Daoy (cell line): ENCODE data around the gene P4HA3. TPM values are rescaled to one million over a fixed set of nuclear protein-coding genes. Genes with fewer than 3 reads are reported as not detected.

Source experiments
- DNase-seq: peaks from one replicate; pipeline ENCODE4 v3.0.0-alpha.2; 2015; ENCODE audit warnings: low read depth
- total RNA-seq: library from RNA; depleted of rRNA; stranded (reverse); fragments of >200 nt; shearing (Covaris generic); gene quantifications from 2 replicates; pipeline ENCODE4 v1.2.3, GENCODE V29; 2014; rRNA removed

Gene P4HA3
- total RNA-seq, 1 experiment from 2014 or later = 1.5 TPM

DNA sequence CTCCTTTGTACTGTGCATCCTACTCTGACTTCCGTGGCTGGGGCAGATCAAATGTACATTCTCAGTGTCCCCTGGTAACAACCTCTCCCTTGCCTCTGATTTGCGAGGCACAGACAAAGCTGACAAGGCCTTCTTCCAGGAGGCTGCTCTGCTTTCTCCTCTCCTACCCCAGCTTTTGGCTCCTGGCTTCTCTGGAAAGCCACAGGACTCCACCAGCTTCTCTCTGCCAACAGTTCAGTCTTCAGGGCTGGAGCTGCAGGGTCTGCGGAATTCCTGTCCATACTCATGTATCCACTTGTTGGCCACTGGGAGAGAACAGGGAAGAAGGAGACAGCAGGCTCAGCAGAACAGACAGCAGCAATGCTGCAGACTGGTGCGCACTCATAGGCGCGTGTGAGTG is 44.4 kb downstream of the P4HA3 start:
- no peak for DNase-seq

DNA sequence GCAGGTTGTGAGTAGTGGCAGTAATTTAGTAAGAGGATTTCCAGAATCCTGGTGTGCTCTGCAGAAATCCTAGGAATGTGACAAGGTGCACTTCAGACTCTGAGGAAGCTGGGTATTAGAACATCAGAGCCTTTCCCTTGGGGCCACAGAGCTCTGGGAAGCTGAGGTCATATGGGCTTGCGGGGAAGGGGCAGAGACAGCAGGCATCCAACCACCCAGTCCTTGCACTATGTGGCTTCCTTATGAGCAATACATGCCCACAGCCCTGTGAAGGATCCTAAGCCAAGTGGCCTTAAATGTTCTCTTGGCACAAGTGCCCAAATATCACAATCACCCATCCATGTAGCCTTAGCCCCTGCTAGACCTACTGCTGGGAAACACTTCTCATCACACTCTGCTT is 46.2 kb downstream of the P4HA3 start:
- no peak for DNase-seq

DNA sequence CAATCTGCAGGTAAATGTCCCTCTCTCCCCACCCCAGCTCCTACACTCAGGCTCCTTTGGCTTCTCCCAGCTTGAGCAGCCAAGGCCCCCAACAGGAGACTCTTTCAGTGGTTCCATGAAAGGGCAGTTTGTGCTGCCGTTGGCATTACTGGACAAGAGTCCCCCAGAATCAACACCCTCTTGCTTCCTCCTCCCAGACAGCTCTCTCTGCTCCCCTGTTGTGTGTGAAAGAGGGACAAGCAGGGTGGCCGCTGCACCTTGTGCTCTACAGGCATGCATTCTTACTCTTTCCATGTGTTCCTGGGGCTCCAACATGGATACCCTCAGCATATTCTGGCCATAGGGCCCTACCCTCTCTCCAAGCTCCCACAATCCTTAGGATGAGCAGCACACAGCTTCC is 48.7 kb downstream of the P4HA3 start:
- DNase-seq = no peak

DNA sequence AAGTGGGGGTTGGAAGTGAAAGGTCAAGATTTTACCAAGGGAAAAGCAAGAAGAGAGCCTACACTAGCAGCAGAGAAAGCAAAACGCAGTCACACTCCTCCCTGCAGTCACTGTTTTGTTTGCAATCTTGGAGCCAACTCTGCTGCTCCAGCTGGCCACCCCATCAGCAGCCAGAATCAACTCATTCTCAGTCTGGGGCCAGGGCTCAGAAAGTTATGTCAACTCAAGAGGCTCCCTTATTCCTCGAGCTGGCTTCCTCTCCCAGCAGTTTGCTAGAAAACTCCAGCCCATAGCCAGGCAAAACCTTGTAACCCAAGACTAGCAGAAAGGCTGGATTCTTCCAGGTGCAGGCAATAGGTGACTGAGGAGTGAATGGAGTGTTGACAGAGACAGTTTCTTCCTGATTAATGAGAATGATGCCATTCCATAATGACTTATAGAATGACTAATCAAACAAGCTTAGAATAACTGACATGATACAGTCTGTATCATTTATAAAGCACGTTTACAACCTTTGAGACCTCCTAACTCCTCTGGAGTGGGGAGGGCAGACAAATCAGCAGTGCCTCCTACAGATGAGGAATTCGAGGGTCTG is 53.4 kb downstream of the P4HA3 start:
- peak; percentile 11 for DNase-seq

DNA sequence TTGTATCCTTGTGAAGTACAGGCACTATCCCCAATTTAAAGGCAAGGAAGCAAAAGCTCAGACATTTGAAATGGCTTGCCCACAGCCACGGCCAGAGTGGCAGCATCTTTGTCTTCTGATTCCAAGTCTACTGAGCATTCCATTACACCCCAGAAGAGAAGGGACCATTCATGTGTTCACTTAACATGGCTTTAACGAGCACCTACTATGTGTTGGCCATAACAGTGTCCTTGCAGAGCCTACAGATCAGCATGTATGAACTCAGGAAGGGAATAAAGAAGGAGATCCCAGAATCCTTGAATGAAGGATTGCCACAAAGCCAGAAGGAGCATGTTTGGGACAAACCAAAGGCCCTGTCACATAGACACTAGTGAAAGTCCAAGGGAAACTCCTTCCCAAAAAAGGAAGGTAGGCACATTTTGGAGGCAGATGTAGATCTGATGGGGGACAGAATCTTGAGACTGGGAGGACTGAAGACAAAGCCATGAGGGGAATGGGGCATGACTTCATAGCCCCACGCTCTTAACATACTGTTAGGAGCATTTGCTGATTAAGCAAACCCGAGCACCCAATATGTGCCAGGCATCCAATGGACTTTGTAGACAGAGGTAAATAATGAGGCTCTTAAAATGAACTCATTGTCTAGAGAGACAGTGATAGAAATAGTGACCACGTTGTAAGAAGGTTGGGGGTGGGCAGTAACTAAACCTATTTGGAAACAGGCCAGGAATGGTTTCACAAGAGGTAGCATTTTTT is 54.9 kb downstream of the P4HA3 start:
- no peak for DNase-seq

DNA sequence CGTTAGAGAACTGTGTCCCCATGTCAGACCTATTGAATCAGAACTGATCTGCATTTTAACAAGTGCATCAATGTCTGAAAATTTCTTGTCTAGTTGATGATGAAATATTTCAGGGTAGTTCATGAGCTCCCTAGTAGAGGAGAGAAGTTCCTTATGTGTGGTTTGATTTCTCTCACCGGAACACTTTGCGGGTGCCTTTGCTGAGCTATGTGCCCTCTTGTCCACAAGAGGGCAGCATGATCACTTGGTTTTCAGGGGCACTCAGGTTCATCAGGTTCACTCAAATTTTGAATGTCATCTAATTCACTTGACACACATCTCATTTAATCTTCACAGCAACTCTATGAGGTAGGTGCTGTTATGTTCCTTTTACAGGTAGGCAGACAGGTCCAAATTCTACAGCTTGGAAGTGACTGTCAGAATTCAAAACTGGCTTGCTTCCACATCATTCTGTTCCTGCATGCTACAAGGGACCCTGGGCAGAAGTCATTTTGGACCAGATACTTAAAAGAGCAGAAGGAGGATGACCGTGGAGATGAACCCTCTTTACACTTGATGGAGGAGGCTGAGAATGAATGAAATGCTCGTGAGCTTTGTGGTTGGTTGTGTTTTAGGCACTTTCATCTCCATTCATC is 55.6 kb downstream of the P4HA3 start:
- DNase-seq = peak; percentile 64

DNA sequence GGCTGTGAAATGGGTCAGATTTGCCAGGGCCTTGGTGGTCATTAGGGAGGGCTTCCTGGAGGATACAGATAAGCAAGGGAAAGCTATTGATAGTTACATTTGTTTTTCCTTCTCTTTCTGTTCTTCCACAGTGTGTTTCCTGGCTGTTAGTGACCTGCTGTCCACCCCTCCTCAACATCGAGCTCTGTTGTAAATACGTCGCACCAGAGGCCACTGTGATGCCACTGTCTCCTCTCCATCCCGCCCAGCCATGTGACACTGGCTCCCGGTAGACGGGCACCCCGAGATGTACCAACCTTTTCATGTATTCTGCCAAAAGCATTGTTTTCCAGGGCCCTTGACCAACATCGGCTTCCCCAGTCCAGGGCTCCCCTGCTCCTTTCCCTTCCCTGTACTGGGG is 58.1 kb downstream of the P4HA3 start:
- no peak for DNase-seq

DNA sequence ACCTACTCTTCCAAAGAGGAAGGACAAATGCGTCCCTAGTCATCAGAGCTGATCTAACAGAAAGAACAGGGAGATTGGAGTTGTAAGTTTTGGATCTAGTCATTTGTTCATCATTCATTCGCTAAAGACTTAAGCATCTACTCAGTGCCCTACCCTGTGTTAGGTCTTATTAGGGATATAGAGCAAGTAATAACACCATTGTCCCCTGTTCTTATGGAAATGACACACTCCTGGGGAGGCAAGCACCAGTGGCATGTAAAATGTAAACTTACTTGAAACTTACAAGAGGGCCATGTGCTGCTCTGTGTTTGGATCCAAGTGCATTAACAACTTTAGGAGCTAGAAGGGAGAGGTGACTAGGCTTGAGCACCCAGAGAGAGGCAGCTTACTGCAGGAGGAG is 61.9 kb downstream of the P4HA3 start:
- DNase-seq = no peak

DNA sequence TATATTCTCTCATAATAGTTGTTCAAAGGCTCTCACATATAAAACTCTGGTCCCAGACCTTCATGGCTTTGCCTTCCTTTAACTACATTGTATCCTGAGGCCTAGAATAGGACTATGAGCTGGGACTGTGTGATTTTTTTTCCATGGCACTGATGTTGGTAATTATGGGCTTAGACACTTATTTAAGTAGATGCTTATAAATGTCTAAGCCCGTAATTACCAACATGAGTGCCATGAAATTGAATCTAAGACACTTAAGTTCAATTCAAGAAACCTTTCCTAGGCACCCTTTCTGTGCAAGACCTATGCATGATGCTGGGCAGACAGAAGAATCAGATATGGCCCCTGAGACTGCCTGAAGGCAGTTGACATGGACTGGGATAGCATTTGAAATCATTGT is 63.0 kb downstream of the P4HA3 start:
- DNase-seq = no peak

DNA sequence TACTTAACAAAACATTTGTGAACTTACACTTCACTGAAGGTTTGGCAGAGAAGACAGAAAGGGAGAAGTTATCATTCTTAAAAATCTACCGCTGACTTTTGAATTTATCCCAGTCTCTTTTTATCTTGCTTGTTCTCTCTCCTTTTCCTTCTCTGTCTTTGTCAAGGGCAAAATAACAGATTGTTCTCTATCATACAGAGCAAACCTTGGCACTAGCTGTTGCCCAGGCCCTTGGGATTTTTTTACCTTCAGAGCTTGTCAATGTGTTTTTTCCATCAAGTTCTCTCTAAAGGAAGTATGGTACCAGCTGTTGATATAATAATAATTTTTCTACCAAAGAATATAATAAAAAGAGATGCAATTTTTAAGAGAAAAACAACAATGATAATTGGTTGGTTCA is 73.2 kb downstream of the P4HA3 start:
- no peak for DNase-seq

DNA sequence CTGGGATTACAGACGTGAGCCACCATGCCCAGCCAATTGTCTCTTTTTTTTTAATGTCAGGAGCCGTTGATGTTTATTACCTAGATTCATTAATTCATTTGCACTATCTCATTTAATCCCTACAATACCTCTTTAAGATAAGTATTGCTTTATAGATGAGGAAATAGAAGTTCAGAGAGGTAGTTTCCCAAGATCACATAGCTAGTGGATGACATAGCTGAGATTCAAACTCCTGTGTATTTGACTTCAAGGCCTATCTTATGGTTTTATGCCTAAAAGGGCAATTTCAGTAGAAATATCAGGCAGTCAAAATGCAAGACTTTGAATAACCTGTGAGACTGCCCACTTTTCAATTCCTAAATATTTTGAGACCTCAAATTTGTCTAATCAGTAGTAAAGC is 73.9 kb downstream of the P4HA3 start:
- DNase-seq = no peak

DNA sequence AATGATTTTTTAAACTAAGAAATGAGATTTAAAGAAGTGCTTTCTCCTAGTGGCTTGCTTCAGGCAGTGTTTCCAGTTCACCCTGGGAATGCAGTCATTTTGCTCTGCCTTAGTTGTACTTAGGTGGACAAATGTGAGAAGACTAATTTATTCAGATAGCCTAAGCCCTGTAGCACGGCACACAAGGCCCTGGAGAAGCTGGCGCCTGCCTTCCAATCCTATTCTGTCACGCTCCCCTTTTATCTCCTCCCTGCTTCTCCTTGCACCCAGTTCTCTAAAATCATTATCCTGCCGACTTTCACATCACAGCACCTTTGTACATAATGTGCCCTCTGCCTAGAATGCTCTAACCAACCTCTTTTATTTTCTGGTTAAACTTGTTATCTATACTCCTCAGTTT is 76.3 kb downstream of the P4HA3 start:
- DNase-seq = no peak

DNA sequence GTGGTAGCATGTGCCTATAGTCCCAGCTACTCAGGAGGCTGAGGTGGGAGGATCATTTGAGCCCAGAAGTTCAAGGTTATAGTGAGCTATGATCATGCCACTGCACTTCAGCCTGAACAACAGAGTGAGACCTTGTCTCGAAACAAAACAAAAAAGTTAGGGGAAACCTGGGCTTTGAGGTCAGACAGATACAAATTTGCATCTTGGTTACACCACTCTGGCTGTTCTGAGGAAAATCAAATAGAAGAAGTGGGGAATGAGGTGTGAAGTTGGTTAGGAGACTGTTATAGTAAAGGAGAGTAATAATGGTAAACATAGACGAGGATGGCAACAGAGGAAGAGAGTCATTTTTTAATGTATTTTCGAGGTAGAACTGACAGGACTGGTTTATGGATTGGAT is 77.8 kb downstream of the P4HA3 start:
- no peak for DNase-seq

DNA sequence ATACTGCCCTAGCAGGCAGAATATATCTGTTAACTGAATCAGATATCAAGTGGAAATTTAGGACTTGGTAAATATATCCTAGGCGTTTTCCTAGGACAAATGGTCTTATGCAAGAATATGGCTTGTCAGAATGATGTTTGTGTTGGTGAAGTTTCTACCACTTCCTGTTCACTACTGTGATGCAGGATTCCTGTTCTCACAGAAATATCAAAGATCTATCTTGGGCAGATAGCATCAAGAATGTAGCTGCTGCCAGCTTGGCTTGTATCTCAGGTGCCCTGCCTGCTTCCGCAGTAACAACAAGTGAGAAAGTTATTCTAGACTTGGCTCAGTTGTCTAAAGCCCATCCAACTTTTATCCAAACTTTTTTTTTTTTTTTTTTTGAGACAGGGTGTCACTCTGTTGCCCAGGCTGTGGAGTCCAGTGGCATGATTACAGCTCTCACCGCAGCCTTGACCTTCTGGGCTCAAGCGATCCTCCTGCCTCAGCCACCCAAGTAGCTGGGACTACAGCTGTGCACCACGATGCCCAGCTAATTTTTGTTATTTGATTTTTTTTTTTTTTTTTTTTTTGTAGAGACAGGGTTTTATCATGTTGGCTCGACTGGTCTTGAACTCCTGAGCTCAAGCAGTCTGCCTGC is 79.0 kb downstream of the P4HA3 start:
- DNase-seq = no peak

DNA sequence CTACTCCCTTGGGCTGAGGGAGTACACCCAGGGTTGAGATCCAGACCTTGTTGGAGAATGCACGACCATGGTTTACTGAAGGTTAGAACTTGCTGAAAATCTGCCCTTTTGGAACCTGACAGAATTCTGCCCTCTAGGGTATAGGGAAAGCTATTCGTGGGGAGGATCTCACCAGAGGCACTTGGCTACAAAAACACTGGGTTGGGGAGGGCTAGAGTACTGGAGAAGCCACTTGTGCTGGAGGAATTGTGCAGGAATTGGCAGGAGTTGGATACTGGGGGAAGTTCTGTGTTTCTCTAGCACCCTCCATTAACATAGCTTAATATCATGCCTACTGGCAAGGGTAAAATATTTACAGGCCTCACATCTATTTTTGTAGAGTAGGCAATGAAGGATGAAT is 84.5 kb downstream of the P4HA3 start:
- DNase-seq = no peak

DNA sequence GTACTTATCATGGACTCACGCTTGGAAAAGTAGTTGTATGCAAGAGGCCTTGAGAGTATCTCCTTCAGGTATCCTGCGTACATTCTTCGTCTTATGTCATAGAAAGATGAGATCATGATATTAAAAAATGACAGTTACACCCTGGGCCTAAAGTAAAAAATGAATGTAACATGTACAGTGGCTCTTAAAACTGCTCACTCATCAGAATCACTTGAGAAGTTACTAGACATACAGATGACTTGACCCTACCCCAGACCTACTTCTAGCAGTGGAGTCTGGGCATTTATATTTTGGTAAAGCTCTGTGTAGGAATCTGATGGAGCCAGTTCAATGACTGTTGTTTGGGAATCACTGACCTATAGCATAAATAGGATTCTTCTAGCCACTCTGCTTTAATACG is 85.9 kb downstream of the P4HA3 start:
- DNase-seq = no peak

DNA sequence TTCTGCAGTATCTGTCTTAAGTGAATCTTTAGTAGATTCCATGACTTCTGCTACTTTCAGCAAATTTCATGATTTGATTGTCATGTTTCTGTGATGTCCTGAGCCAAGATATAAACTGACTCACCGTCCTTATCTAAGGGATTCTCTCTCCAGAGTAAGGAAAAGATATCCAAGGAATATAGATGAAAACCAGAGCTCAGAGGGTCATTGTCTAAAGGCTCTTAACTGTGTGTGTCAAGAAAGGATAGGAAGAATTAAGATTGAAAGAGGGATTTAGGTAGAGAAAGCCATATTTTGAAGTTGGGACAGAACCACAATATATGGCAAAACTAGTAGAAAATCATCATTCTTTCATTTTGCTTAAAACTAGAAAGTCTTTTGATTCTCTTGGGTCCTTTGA is 89.6 kb downstream of the P4HA3 start:
- no peak for DNase-seq

DNA sequence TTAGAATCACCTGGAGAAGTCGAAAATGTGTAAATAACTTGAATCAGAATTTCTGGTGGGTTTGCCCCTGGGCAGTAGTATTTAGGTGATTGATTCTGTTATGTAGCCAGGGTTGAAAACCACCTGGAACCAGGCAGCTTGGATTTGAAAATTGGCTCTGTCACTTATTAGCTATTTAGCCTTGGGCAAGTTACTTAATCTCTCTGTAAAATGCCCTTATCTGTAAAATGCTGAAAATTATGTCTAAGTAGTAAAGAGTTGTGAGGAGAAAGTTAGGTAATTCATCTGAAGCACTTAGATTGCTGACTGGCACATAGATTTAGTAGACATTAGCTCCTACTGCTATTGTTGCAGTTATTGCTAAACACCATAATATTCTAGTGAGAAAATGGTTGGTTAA is 91.1 kb downstream of the P4HA3 start:
- DNase-seq = no peak

Other genes with a start within 250 kb of the P4HA3 start
- gene C2CD3, start 140.6 kb downstream of the P4HA3 start, total RNA-seq = 7.7 and 21.9 TPM in 2 replicates
- 68.9 and 121 TPM in 2 replicates for gene PPME1, start 140.4 kb downstream of the P4HA3 start, total RNA-seq
- gene PGM2L1, start 86.8 kb upstream of the P4HA3 start, total RNA-seq = 8.1 and 10.1 TPM in 2 replicates
- 0.06 TPM in 2 replicates for gene KCNE3, start 155.9 kb upstream of the P4HA3 start, total RNA-seq
- 6.6 and 8.3 TPM in 2 replicates for gene LIPT2, start 182.1 kb upstream of the P4HA3 start, total RNA-seq